ENCODE data around the gene LMO1. TPM values are rescaled to one million over a fixed set of nuclear protein-coding genes. Genes with fewer than 3 reads are reported as not detected.

The LMO1 gene
- total and polyA plus RNA-seq, 4 donors = not detected

GRCh38 chr11:8253566-8253965, 10.1 kb downstream of the LMO1 start (continued):
- no peak for TF ChIP-seq RAD21 (IDR thresholded peaks at IDR 0.05)
- no peak for TF ChIP-seq ATF3 (IDR thresholded peaks at IDR 0.05)
- TF ChIP-seq JUND (IDR thresholded peaks at IDR 0.05) = no peak

GRCh38 chr11:8252946-8253345, 10.7 kb downstream of the LMO1 start:
- 86% methylated on average over 5 of the region's 5 CpGs for WGBS
- TF ChIP-seq REST (IDR thresholded peaks at IDR 0.05) (no peak), ZBTB33 (IDR thresholded peaks at IDR 0.05) (no peak), CTCF (IDR thresholded peaks at IDR 0.05; ENCODE audit: low read depth, low read length, missing input control) (no peak), RAD21 (IDR thresholded peaks at IDR 0.05) (no peak), NR2F2 (IDR thresholded peaks at IDR 0.05) (no peak), RXRA (IDR thresholded peaks at IDR 0.05) (no peak)
- Histone ChIP-seq H3K4me1 (ENCODE audit: control insufficient read depth in 4 of 4, insufficient read depth in 4 of 4, low read length in 3 of 4) (no peaks in the 10 kb centered on the region), H3K27me3 (ENCODE audit: control insufficient read depth in 4 of 4, insufficient read depth in 4 of 4, low read length in 3 of 4) (no peaks in the 10 kb centered on the region), H3K4me3 (ENCODE audit: low read depth in 1 of 3, low read length in 3 of 3) (no peak overlapping the region), H3K9me3 (ENCODE audit: control insufficient read depth in 4 of 4, low read length in 3 of 4) (no peaks in the 10 kb centered on the region), H3K27ac (ENCODE audit: low read depth in 1 of 2, low read length in 2 of 2) (no peak overlapping the region), H3K36me3 (ENCODE audit: control insufficient read depth in 4 of 4, insufficient read depth in 3 of 4, low read depth in 1 of 4, low read length in 3 of 4) (no peaks in the 10 kb centered on the region), H3K9ac (ENCODE audit: low read depth in 1 of 2, low read length in 2 of 2) (no peak overlapping the region)
- DNase-seq (ENCODE audit: low spot score) = no peak

- H3K4me1 ChIP-seq (ENCODE audit: control insufficient read depth in 4 of 4, insufficient read depth in 4 of 4, low read length in 3 of 4) = no peaks in the 10 kb centered on the region
- no peaks in the 10 kb centered on the region for H3K9me3 ChIP-seq (ENCODE audit: control insufficient read depth in 4 of 4, low read length in 3 of 4)
- 90% methylated on average over 5 of the region's 5 CpGs for WGBS
- DNase-seq (ENCODE audit: low spot score) = no peak
- H3K9ac ChIP-seq (ENCODE audit: low read depth in 1 of 2, low read length in 2 of 2) = no peak overlapping the region
- no peaks in the 10 kb centered on the region for H3K36me3 ChIP-seq (ENCODE audit: control insufficient read depth in 4 of 4, insufficient read depth in 3 of 4, low read depth in 1 of 4, low read length in 3 of 4)
- H3K4me3 ChIP-seq (ENCODE audit: low read depth in 1 of 3, low read length in 3 of 3) = no peak overlapping the region
- no peaks in the 10 kb centered on the region for H3K27me3 ChIP-seq (ENCODE audit: control insufficient read depth in 4 of 4, insufficient read depth in 4 of 4, low read length in 3 of 4)
- H3K27ac ChIP-seq (ENCODE audit: low read depth in 1 of 2, low read length in 2 of 2) = no peak overlapping the region
- TF ChIP-seq MAX (IDR thresholded peaks at IDR 0.05) = no peak
- TF ChIP-seq RAD21 (IDR thresholded peaks at IDR 0.05) = no peak
- no peak for TF ChIP-seq TAF1 (conservative IDR thresholded peaks at IDR 0.05)
- TF ChIP-seq JUND (IDR thresholded peaks at IDR 0.05) = no peak
- TF ChIP-seq GABPA (IDR thresholded peaks at IDR 0.05 in 1 of 2, conservative IDR thresholded peaks at IDR 0.05 in 1 of 2) = no peak
- no peak for TF ChIP-seq ATF3 (IDR thresholded peaks at IDR 0.05)
- TF ChIP-seq SP1 (IDR thresholded peaks at IDR 0.05) = no peak
- no peak for TF ChIP-seq HNF4A (conservative IDR thresholded peaks at IDR 0.05)
- TF ChIP-seq REST (IDR thresholded peaks at IDR 0.05) = no peak
- no peak for TF ChIP-seq CTCF (IDR thresholded peaks at IDR 0.05; ENCODE audit: low read depth, low read length, missing input control)
- no peak for TF ChIP-seq HNF4G (IDR thresholded peaks at IDR 0.05)
- no peak for TF ChIP-seq EGR1 (IDR thresholded peaks at IDR 0.05; ENCODE audit: low read depth in 2 of 2)
- no peak for TF ChIP-seq FOXA2 (IDR thresholded peaks at IDR 0.05)
Observed at GRCh38 chr11:8252388-8252787, 11.3 kb downstream of the LMO1 start.
